Measurements from ENCODE around the gene SSBP2. TPM values are rescaled to one million over a fixed set of nuclear protein-coding genes. Genes with fewer than 3 reads are reported as not detected.

SSBP2 gene
- total RNA-seq (2014; rRNA removed; shearing (Covaris generic)): 73.4 and 109 TPM in 2 replicates

- peak; percentile 98 for DNase-seq (ENCODE audit: low spot score)
Measured at GRCh38 chr5:81751009-81751835, at the start of gene SSBP2. SSBP2 (minus strand) TSS chr5:81751097; CDS start chr5:81751042, 55 bp downstream.

- no peak for DNase-seq (ENCODE audit: low spot score)
Measured at GRCh38 chr5:81795666-81796065, 44.8 kb upstream of the SSBP2 start.

- no peak for DNase-seq (ENCODE audit: low spot score)
Measured at GRCh38 chr5:81794226-81794625, 43.3 kb upstream of the SSBP2 start.

- DNase-seq (ENCODE audit: low spot score): no peak
Measured at GRCh38 chr5:81790336-81790735, 39.4 kb upstream of the SSBP2 start.

GRCh38 chr5:81789033-81789432 lies 38.1 kb upstream of the SSBP2 start:
- no peak for DNase-seq (ENCODE audit: low spot score)

GRCh38 chr5:81788329-81788728 lies 37.4 kb upstream of the SSBP2 start:
- DNase-seq (ENCODE audit: low spot score): no peak

- DNase-seq (ENCODE audit: low spot score): peak; percentile 71
Measured at GRCh38 chr5:81787474-81788242, 36.8 kb upstream of the SSBP2 start.

- no peak for DNase-seq (ENCODE audit: low spot score)
Measured at GRCh38 chr5:81786991-81787390, 36.1 kb upstream of the SSBP2 start.

GRCh38 chr5:81786496-81786895 lies 35.6 kb upstream of the SSBP2 start:
- DNase-seq (ENCODE audit: low spot score): no peak

- DNase-seq (ENCODE audit: low spot score): no peak
Measured at GRCh38 chr5:81785322-81785721, 34.4 kb upstream of the SSBP2 start.

- no peak for DNase-seq (ENCODE audit: low spot score)
Measured at GRCh38 chr5:81783401-81783800, 32.5 kb upstream of the SSBP2 start.

- peak; percentile 43 for DNase-seq (ENCODE audit: low spot score)
Measured at GRCh38 chr5:81782811-81783210, 31.9 kb upstream of the SSBP2 start.

- no peak for DNase-seq (ENCODE audit: low spot score)
Measured at GRCh38 chr5:81779916-81780266, 29.0 kb upstream of the SSBP2 start.

GRCh38 chr5:81779125-81779915 lies 28.4 kb upstream of the SSBP2 start:
- peak; percentile 37 for DNase-seq (ENCODE audit: low spot score)

GRCh38 chr5:81778642-81779041 lies 27.7 kb upstream of the SSBP2 start:
- DNase-seq (ENCODE audit: low spot score): no peak

GRCh38 chr5:81776258-81776657 lies 25.4 kb upstream of the SSBP2 start:
- no peak for DNase-seq (ENCODE audit: low spot score)

- DNase-seq (ENCODE audit: low spot score): no peak
Measured at GRCh38 chr5:81774374-81774773, 23.5 kb upstream of the SSBP2 start.

- DNase-seq (ENCODE audit: low spot score): no peak
Measured at GRCh38 chr5:81773574-81773973, 22.7 kb upstream of the SSBP2 start.

- no peak for DNase-seq (ENCODE audit: low spot score)
Measured at GRCh38 chr5:81773161-81773560, 22.3 kb upstream of the SSBP2 start.

- no peak for DNase-seq (ENCODE audit: low spot score)
Measured at GRCh38 chr5:81772488-81772887, 21.6 kb upstream of the SSBP2 start.

GRCh38 chr5:81768935-81769452 lies 18.1 kb upstream of the SSBP2 start:
- DNase-seq (ENCODE audit: low spot score): peak; percentile 84

- no peak for DNase-seq (ENCODE audit: low spot score)
Measured at GRCh38 chr5:81767938-81768337, 17.0 kb upstream of the SSBP2 start.
